ENCODE measurements around the gene COPS7B. TPM values are rescaled to one million over a fixed set of nuclear protein-coding genes. Genes with fewer than 3 reads are reported as not detected.

The COPS7B gene
- total RNA-seq, 1 donor: 23.7 TPM

DNA sequence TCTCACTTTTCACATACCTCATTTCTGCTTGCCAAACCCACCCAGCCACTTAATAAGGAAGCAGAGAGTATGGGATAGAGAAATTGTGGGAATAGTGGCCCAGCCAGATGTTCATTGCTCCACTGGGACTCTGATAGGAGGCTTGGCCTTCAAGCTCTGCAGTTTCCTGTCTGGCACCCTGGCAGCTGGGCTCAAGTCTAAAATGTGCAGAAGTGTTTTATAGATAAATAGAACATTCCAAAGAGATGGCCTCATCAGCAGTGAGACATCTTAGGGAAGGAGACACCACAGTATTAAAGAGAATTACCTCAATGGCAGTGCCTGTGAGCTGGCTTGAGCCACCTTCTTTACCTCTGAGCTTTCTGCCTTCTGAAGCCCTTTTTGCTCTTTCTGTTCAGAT is 24.7 kb downstream of the COPS7B start:
- TF ChIP-seq, protein P1, sequence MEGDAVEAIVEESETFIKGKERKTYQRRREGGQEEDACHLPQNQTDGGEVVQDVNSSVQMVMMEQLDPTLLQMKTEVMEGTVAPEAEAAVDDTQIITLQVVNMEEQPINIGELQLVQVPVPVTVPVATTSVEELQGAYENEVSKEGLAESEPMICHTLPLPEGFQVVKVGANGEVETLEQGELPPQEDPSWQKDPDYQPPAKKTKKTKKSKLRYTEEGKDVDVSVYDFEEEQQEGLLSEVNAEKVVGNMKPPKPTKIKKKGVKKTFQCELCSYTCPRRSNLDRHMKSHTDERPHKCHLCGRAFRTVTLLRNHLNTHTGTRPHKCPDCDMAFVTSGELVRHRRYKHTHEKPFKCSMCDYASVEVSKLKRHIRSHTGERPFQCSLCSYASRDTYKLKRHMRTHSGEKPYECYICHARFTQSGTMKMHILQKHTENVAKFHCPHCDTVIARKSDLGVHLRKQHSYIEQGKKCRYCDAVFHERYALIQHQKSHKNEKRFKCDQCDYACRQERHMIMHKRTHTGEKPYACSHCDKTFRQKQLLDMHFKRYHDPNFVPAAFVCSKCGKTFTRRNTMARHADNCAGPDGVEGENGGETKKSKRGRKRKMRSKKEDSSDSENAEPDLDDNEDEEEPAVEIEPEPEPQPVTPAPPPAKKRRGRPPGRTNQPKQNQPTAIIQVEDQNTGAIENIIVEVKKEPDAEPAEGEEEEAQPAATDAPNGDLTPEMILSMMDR (IDR thresholded peaks at IDR 0.05; ENCODE audit: insufficient read depth, low read depth, low read length): no peak
- no peak overlapping the region for H3K4me3 ChIP-seq (ENCODE audit: low read depth, low read length)
- peak; percentile 88 for DNase-seq (ENCODE audit: low read depth)

DNA sequence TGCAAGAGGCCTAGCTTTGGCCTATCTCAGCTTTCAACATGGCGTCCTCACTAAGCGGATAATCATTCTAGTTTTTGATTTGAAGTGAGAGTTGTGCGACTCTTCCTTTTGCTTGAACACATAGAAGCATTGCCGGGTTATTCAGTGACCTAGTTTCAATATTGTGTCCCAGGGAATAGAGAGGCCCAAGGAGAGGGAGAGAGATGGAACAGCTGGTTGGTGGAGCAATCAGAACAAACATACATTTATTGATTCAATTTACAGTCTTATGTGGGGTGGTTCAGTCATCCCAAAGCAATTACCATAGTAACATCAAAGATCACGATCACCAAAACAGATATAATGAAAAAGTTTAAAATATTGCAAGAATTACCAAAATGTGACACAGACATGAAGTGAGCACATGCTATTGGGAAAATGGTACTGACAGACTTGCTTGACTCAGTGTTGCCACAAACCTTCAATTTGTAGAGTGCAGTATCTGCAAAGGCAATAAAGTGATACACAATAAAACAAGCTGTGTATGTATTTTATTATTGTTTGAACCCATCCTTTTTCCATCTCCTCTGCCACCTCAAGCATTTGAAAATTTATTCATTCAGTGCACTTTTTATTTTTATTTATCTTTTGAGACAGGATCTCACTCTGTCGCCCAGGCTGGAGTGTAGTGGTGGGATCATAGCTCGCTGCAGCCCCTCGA is 30.2 kb downstream of the COPS7B start:
- no peak for DNase-seq (ENCODE audit: low read depth)
- H3K4me3 ChIP-seq (ENCODE audit: low read depth, low read length): no peak overlapping the region
- TF ChIP-seq, protein P1 (IDR thresholded peaks at IDR 0.05; ENCODE audit: insufficient read depth, low read depth, low read length): no peak

DNA sequence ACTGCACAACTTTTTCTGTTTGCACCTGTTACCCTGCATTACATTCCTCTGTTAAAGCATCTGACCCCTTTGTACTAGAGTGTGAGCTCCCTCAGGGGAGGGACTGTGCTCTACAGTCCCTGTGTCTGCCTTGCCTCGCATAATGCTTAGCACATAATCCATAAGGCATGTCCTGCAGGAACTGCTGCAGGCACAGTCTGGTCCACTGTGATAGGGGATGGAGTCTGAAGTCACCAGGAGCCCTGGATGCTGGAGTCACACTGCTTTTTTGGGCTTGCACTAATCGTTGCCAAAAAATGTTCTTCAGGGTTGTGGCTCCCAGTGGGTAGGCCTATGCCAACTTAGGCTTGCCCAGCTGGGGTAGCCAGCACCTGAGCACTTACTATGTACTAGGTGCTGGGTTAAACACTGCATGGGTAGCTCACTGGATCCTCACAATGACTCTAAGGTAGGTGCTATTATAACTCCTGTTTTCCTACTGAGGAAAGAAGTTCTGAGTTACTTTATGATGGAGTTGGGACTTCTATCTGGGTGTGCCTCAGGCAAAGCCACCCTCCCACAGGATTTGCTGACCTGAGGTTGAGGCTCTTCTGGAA is 33.3 kb downstream of the COPS7B start:
- TF ChIP-seq, protein P1 (IDR thresholded peaks at IDR 0.05; ENCODE audit: insufficient read depth, low read depth, low read length): no peak
- DNase-seq (ENCODE audit: low read depth): no peak
- no peak overlapping the region for H3K4me3 ChIP-seq (ENCODE audit: low read depth, low read length)

DNA sequence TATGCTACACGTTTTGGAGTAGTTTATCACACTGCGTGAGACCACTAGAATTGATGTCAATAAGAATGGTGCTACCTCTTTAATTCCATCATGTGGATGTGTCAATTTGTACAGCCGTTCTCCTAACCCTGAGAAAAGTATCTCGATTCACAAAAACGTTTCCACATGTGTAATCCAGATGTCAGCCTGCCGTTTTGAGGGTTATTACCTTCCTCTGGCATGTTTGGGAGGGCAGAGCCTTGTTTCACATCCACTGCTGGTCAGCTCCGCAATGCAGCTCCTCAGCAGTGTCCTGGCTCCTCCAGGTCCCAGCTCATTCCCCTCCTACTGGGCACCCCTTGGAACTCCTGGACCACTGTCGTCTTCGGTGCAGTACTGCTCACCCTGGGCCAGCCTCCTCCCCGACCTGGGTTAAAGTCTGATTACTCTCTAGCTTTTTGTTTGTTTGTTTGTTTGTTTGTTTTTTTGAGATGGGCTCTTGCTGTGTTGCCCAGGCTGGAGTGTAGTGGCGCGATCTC is 34.6 kb downstream of the COPS7B start:
- TF ChIP-seq, protein P1 (IDR thresholded peaks at IDR 0.05; ENCODE audit: insufficient read depth, low read depth, low read length): no peak
- DNase-seq (ENCODE audit: low read depth): no peak
- no peak overlapping the region for H3K4me3 ChIP-seq (ENCODE audit: low read depth, low read length)

DNA sequence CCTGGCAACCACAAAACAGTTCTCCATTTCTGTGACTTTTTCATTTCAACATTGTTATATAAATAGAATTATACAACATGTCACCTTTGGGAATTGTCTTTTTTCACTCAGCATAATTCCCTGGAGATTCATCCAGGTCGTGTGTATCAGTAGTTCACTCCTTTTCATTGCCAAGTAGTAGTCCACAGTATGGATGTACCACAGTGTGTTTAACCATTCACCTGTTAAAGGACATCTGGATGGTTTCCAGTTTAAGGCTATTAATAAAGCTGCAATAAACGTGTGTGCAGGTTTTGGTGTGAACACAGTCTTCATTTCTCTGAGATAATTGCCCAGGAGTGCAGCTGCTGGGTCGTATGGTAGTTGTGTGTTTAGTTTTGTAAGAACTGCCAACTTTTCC is 35.7 kb downstream of the COPS7B start:
- no peak for DNase-seq (ENCODE audit: low read depth)
- H3K4me3 ChIP-seq (ENCODE audit: low read depth, low read length): no peak overlapping the region
- TF ChIP-seq, protein P1 (IDR thresholded peaks at IDR 0.05; ENCODE audit: insufficient read depth, low read depth, low read length): no peak

DNA sequence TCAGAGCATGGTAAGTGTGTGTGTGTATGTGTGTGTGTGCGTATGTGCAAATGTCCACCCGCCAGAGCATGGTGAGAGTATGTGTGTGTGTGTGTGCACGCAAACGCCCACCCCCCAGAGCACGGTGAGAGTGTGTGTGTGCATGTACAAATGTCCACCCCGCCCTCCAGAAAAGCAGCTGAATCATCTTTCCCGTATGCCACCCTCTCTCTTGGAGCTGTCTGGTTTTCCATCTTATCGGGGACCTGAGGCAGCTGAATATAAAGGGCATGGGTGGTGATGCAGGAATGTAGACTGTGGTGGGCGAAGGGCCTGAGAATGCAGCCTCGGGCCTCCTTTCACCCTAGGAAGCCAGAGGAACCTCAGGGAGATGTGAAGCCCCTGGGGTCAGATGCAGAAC is 66.9 kb downstream of the COPS7B start:
- no peak for DNase-seq (ENCODE audit: low read depth)
- TF ChIP-seq, protein P1 (IDR thresholded peaks at IDR 0.05; ENCODE audit: insufficient read depth, low read depth, low read length): no peak
- H3K4me3 ChIP-seq (ENCODE audit: low read depth, low read length): no peak overlapping the region
